Ectodermal cell (in vitro differentiated cells): ENCODE data around the gene TRUB2.

Source experiments
- H3K27ac ChIP-seq: 2 replicates; pipeline ENCODE4 v1.7.0; 2013; ENCODE audit warnings: mild to moderate bottlenecking, low read depth, low read length; ENCODE audit not compliant: insufficient read depth, poor library complexity, severe bottlenecking
- H3K27me3 ChIP-seq: 2 replicates; pipeline ENCODE4 v1.7.0; 2013; ENCODE audit warnings: mild to moderate bottlenecking, low read length; ENCODE audit not compliant: insufficient read depth, control insufficient read depth, poor library complexity, severe bottlenecking
- H3K36me3 ChIP-seq: one replicate; pipeline ENCODE4 v1.7.0; 2013; ENCODE audit warnings: low read length; ENCODE audit not compliant: control insufficient read depth, insufficient read depth
- H3K4me1 ChIP-seq: one replicate; pipeline ENCODE4 v1.7.0; 2013; ENCODE audit warnings: low read length; ENCODE audit not compliant: control insufficient read depth, insufficient read depth
- H3K4me3 ChIP-seq: 2 replicates; pipeline ENCODE4 v1.7.0; 2013; ENCODE audit warnings: low read depth, low read length, control low read depth; ENCODE audit not compliant: insufficient read depth
- H3K9me3 ChIP-seq: 2 replicates; pipeline ENCODE4 v1.7.0; 2013; ENCODE audit warnings: mild to moderate bottlenecking, low read length, moderate library complexity; ENCODE audit not compliant: control insufficient read depth
- WGBS, 2 experiments: methylation state at CpG; one replicate each; pipeline ENCODE4 v1.1.7; 2013; ENCODE audit warnings: missing lambda C conversion rate in 2 of 2; 5-methylcytosine and 5-hydroxymethylcytosine counted together

TRUB2 gene

DNA sequence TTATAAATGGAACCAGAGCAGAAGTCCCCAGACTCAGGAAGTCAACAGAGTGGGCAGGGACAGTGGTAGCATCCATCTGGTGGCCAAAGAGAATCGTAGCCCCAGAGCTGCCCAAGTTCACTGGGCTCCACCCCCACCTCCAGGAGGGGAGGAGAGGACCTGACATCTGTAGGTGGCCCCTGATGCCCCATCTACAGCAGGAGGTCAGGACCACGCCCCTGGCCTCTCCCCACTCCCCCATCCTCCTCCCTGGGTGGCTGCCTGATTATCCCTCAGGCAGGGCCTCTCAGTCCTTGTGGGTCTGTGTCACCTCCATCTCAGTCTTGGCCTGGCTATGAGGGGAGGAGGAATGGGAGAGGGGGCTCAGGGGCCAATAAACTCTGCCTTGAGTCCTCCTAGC lies 38.6 kb upstream of the TRUB2 start:
- H3K4me1 ChIP-seq, result peaks cover 25% of the 10 kb centered on the region
- H3K27me3 ChIP-seq, result peaks cover 21% of the 10 kb centered on the region
- no peak overlapping the region for H3K4me3 ChIP-seq
- no peaks in the 10 kb centered on the region for H3K36me3 ChIP-seq
- 64 to 83% methylated on average over 2 of the region's 2 CpGs for WGBS, 2 experiments
- no peak overlapping the region for H3K27ac ChIP-seq
- no peaks in the 10 kb centered on the region for H3K9me3 ChIP-seq

DNA sequence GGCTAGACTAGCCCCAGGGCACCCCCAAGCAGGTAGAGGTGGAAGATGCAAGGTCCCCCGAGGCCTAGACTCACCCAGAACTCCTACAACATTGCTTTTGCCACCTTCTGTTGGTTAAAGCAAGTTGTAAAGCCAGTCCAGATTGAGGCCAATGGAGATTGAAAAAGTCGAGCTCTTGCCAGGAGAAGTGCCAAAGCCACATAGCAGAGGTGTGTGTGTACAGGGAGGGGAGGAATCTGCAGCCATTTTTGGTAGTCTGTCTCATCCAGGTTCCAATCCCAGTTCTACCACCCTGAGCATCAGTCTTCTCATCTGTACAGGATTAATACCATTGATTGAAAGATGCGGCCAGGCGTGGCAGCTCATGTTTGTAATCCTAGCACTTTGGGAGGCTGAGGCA lies 36.6 kb upstream of the TRUB2 start:
- 95 to 96% methylated on average over 4 of the region's 4 CpGs for WGBS, 2 experiments
- no peak overlapping the region for H3K27ac ChIP-seq

GRCh38 chr9:128358090-128358489 lies 35.8 kb upstream of the TRUB2 start:
- peaks cover 6% of the 10 kb centered on the region for H3K4me1 ChIP-seq
- H3K4me3 ChIP-seq, result no peak overlapping the region
- WGBS, 2 experiments, result 90 to 95% methylated on average over 8 of the region's 8 CpGs
- no peaks in the 10 kb centered on the region for H3K9me3 ChIP-seq
- H3K27ac ChIP-seq, result no peak overlapping the region
- peaks cover 3% of the 10 kb centered on the region for H3K36me3 ChIP-seq
- peaks cover 8% of the 10 kb centered on the region for H3K27me3 ChIP-seq

More for the DNA sequence above, 36.6 kb upstream of the TRUB2 start:
- Histone ChIP-seq H3K27me3 (peaks cover 16% of the 10 kb centered on the region), H3K4me1 (peaks cover 8% of the 10 kb centered on the region), H3K9me3 (no peaks in the 10 kb centered on the region), H3K4me3 (no peak overlapping the region), H3K36me3 (peaks cover 3% of the 10 kb centered on the region)

DNA sequence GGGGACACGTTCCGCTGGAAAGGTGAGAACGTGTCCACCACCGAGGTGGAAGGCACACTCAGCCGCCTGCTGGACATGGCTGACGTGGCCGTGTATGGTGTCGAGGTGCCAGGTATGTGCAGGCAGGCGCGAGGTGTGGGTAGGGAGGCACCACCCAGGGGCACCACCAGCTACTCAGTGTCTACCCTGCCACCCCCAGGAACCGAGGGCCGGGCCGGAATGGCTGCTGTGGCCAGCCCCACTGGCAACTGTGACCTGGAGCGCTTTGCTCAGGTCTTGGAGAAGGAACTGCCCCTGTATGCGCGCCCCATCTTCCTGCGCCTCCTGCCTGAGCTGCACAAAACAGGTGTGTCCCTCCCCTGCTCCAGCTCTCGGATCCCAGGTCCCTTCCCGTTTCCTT lies 33.2 kb upstream of the TRUB2 start:
- no peaks in the 10 kb centered on the region for H3K9me3 ChIP-seq
- no peak overlapping the region for H3K27ac ChIP-seq
- H3K4me1 ChIP-seq, result no peaks in the 10 kb centered on the region
- 96% methylated on average over 19 of the region's 19 CpGs for WGBS, 2 experiments
- no peak overlapping the region for H3K4me3 ChIP-seq
- peaks cover 9% of the 10 kb centered on the region for H3K36me3 ChIP-seq
- no peaks in the 10 kb centered on the region for H3K27me3 ChIP-seq

- Histone ChIP-seq H3K4me3 (no peak overlapping the region), H3K27me3 (no peaks in the 10 kb centered on the region), H3K4me1 (no peaks in the 10 kb centered on the region), H3K27ac (no peak overlapping the region), H3K9me3 (no peaks in the 10 kb centered on the region), H3K36me3 (peaks cover 28% of the 10 kb centered on the region)
- WGBS, 2 experiments, result 91 to 95% methylated on average over 6 of the region's 6 CpGs
These were observed 27.5 kb upstream of the TRUB2 start for GRCh38 chr9:128349772-128350171.

- no peaks in the 10 kb centered on the region for H3K27me3 ChIP-seq
- WGBS, 2 experiments, result 90 to 95% methylated on average over 2 of the region's 2 CpGs
- no peak overlapping the region for H3K27ac ChIP-seq
- H3K9me3 ChIP-seq, result no peaks in the 10 kb centered on the region
- H3K4me3 ChIP-seq, result no peak overlapping the region
- H3K36me3 ChIP-seq, result peaks cover 29% of the 10 kb centered on the region
- no peaks in the 10 kb centered on the region for H3K4me1 ChIP-seq
These were observed 26.9 kb upstream of the TRUB2 start for GRCh38 chr9:128349125-128349524.

DNA sequence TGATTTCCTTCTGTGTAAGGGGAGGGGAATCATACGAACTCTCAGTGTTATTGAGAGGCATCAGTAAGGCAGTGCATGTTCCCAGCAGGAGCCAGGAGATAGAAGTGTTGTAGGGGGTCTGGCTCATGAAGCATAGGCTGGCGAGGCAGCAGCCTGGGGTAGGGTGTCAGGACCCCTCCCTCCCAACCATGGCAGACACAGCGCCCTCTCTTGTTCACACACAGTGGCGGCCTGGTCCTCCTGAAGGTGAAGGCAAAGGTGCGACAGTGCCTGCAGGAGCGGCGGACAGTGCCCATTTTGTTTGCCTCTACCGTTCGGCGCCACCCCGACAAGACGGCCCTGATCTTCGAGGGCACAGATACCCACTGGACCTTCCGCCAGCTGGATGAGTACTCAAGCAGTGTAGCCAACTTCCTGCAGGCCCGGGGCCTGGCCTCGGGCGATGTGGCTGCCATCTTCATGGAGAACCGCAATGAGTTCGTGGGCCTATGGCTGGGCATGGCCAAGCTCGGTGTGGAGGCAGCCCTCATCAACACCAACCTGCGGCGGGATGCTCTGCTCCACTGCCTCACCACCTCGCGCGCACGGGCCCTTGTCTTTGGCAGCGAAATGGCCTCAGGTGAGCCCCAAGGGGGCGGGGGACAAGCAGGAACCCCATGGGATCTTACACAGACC lies 22.8 kb upstream of the TRUB2 start:
- Histone ChIP-seq H3K4me1 (no peaks in the 10 kb centered on the region), H3K36me3 (peaks cover 32% of the 10 kb centered on the region), H3K27ac (no peak overlapping the region), H3K27me3 (no peaks in the 10 kb centered on the region), H3K9me3 (no peaks in the 10 kb centered on the region), H3K4me3 (no peak overlapping the region)
- 93 to 94% methylated on average over 28 of the region's 28 CpGs for WGBS, 2 experiments

GRCh38 chr9:128343855-128344254 lies 21.6 kb upstream of the TRUB2 start:
- no peaks in the 10 kb centered on the region for H3K9me3 ChIP-seq
- H3K4me3 ChIP-seq, result no peak overlapping the region
- H3K4me1 ChIP-seq, result no peaks in the 10 kb centered on the region
- no peaks in the 10 kb centered on the region for H3K27me3 ChIP-seq
- H3K27ac ChIP-seq, result no peak overlapping the region
- peaks cover 32% of the 10 kb centered on the region for H3K36me3 ChIP-seq
- whole genome bisulfite sequencing, 2 experiments, result 93 to 98% methylated on average over 4 of the region's 4 CpGs

DNA sequence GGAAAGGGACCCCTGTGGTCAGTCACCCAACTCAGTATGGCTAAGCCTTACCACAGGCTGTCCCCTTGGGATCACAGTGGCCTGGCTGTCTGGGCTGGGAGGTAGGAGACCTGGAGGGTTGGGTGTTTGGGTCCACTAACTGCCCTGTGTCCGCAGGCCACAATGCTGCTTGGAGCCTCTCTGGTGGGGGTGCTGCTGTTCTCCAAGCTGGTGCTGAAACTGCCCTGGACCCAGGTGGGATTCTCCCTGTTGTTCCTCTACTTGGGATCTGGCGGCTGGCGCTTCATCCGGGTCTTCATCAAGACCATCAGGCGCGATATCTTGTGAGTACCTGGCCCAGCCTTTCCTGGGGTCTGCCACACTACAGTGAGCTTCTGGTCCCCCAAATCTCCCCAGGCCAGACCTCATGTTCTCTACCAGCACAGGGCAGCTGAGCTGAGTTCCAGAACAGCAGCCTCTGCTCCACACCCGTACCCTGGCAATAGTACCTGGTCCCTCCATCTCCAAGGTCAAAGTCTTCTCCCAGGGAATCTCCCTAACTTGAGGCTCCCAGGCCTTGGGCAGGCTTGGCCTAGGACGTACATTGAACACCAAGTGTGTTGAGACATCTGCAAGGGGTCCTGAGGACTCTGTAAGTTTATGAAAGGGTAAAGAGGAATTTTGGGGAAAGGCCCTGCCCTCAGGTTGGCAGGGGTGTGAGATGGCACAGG lies 20.9 kb upstream of the TRUB2 start:
- Histone ChIP-seq H3K27me3 (no peaks in the 10 kb centered on the region), H3K36me3 (peaks cover 29% of the 10 kb centered on the region), H3K4me1 (no peaks in the 10 kb centered on the region), H3K27ac (no peak overlapping the region), H3K4me3 (no peak overlapping the region), H3K9me3 (no peaks in the 10 kb centered on the region)
- 96% methylated on average over 8 of the region's 8 CpGs for WGBS, 2 experiments

GRCh38 chr9:128341435-128341849 lies 19.2 kb upstream of the TRUB2 start:
- Histone ChIP-seq H3K36me3 (peaks cover 19% of the 10 kb centered on the region), H3K27ac (no peak overlapping the region)
- 37% methylated on average over 12 to 13 of the region's 13 CpGs for WGBS, 2 experiments

More at GRCh38 chr9:128341435-128341849, 19.2 kb upstream of the TRUB2 start:
- Histone ChIP-seq H3K27me3 (no peaks in the 10 kb centered on the region), H3K4me1 (no peaks in the 10 kb centered on the region), H3K9me3 (no peaks in the 10 kb centered on the region), H3K4me3 (peak overlapping the region; percentile 79)
